Smooth muscle cell (in vitro differentiated cells): ENCODE measurements around the gene TRMT11. TPM values are rescaled to one million over a fixed set of nuclear protein-coding genes. Genes with fewer than 3 reads are reported as not detected.

ENCODE experiments used
- DNase-seq: peaks from one replicate; lab custom pipeline; 2025; ENCODE audit not compliant: unreplicated experiment; lab: John Stamatoyannopoulos, UW
- H2AFZ ChIP-seq: fragments of 200-600 bp; sonication (generic); 2 replicates; pipeline ENCODE4 v1.6.0; 2016; ENCODE audit warnings: antibody characterized with exemption, low read depth, mild to moderate bottlenecking
- H3F3A ChIP-seq: fragments of 200-600 bp; sonication (generic); 2 replicates; pipeline ENCODE4 v1.6.0; 2017; ENCODE audit warnings: antibody characterized with exemption, low read depth
- H3K27ac ChIP-seq: fragments of 200-600 bp; sonication (generic); 2 replicates; pipeline ENCODE4 v1.5.1; 2016; ENCODE audit warnings: low read depth, mild to moderate bottlenecking
- H3K27me3 ChIP-seq: fragments of 200-600 bp; sonication (generic); 2 replicates; pipeline ENCODE4 v1.6.1; 2016; ENCODE audit warnings: low read depth, mild to moderate bottlenecking
- H3K36me3 ChIP-seq: fragments of 200-600 bp; sonication (generic); 2 replicates; pipeline ENCODE4 v1.5.1; 2016; ENCODE audit warnings: low read depth
- H3K4me1 ChIP-seq: fragments of 200-600 bp; sonication (generic); 2 replicates; pipeline ENCODE4 v1.5.1; 2016; ENCODE audit warnings: low read depth
- H3K4me2 ChIP-seq: fragments of 200-600 bp; sonication (generic); 2 replicates; pipeline ENCODE4 v1.6.0; 2016; ENCODE audit warnings: mild to moderate bottlenecking
- H3K4me3 ChIP-seq: fragments of 200-600 bp; sonication (generic); 2 replicates; pipeline ENCODE4 v1.5.1; 2016; ENCODE audit warnings: mild to moderate bottlenecking
- H3K79me2 ChIP-seq: fragments of 200-600 bp; sonication (generic); 2 replicates; pipeline ENCODE4 v1.6.0; 2016; ENCODE audit warnings: low read depth, mild to moderate bottlenecking
- H3K9ac ChIP-seq: fragments of 200-600 bp; sonication (generic); 2 replicates; pipeline ENCODE4 v1.6.0; 2016; ENCODE audit warnings: low read depth
- H3K9me3 ChIP-seq: fragments of 200-600 bp; sonication (generic); replicated peaks from 2 replicates; pipeline ENCODE4 v1.5.1; 2016; ENCODE audit warnings: low read depth
- H4K20me1 ChIP-seq: fragments of 200-600 bp; sonication (generic); 2 replicates; pipeline ENCODE4 v1.6.0; 2016; ENCODE audit warnings: low read depth
- WGBS: methylation state at CpG from one replicate; pipeline ENCODE4 v1.1.7; 2016; ENCODE audit warnings: low lambda C conversion rate; 5-methylcytosine and 5-hydroxymethylcytosine counted together
- polyA plus RNA-seq: library from polyadenylated mRNA; unstranded; fragments of >200 nt; fragmentation: Nextera tagmentation; extraction: Ambion mirVana; gene quantifications from 2 replicates; pipeline ENCODE4 v1.2.1, GENCODE V29; 2016
- total RNA-seq: library from RNA; depleted of rRNA; stranded (reverse); fragments of >200 nt; gene quantifications from 2 replicates; pipeline ENCODE4 v1.2.3, GENCODE V29; 2014
- TF ChIP-seq, protein P1 (sequence below): fragments of 200-600 bp; sonication (generic); IDR thresholded peaks from 2 replicates; pipeline ENCODE4 v1.5.1; 2017; ENCODE audit warnings: borderline replicate concordance, mild to moderate bottlenecking, antibody characterized with exemption; ENCODE audit not compliant: insufficient read depth, poor library complexity, severe bottlenecking

The TRMT11 gene
- total and polyA plus RNA-seq, 2 experiments from 2014 or later, result 12.8 to 21.6 TPM

DNA sequence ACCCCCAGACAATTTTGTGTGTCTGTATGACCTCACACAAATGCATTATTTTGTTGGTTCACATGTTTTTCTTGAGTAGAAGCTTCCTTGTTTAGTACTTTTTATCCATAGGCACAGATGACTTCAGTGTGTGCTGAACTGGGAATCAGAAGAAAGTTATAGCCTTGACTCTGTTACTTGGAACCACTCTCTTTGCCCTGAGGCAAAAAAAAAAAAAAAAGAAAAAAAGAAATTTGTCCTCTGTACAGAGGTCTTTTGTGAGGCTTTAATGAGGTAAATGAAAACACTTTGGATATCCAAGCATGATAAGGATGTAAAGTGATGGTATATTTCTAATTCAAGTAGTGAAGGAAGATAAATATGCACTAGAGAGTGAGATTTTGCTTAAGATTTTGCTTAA, 51.9 kb downstream of the TRMT11 start:
- DNase-seq, result no peak

DNA sequence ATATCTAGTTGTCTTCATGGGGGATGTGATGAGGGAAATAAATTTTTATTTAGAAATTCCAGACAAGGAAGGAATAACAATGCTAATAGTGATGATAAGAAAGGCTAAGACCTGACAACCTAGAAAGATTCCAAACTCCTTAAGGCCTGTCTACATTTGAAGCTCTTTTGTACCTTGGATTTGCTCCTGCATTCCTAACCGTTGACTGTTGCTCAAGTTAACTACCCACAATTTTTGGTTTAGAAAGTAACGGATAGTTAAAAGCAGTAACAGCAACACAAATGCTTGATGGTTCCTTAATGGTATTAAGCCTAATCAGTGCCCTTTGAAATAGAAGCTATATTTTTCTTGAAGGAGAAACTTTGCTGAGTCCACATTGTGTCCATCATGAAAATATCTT, 52.9 kb downstream of the TRMT11 start:
- peaks cover 15% of the 10 kb centered on the region for H3F3A ChIP-seq
- H3K27ac ChIP-seq, result peak overlapping the region; percentile 73
- H4K20me1 ChIP-seq, result no peaks in the 10 kb centered on the region

More for the DNA sequence above, 51.9 kb downstream of the TRMT11 start:
- H3K4me1 ChIP-seq, result peaks cover 37% of the 10 kb centered on the region
- TF ChIP-seq, protein P1, sequence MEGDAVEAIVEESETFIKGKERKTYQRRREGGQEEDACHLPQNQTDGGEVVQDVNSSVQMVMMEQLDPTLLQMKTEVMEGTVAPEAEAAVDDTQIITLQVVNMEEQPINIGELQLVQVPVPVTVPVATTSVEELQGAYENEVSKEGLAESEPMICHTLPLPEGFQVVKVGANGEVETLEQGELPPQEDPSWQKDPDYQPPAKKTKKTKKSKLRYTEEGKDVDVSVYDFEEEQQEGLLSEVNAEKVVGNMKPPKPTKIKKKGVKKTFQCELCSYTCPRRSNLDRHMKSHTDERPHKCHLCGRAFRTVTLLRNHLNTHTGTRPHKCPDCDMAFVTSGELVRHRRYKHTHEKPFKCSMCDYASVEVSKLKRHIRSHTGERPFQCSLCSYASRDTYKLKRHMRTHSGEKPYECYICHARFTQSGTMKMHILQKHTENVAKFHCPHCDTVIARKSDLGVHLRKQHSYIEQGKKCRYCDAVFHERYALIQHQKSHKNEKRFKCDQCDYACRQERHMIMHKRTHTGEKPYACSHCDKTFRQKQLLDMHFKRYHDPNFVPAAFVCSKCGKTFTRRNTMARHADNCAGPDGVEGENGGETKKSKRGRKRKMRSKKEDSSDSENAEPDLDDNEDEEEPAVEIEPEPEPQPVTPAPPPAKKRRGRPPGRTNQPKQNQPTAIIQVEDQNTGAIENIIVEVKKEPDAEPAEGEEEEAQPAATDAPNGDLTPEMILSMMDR, result no peak
- H3K9me3 ChIP-seq, result no peaks in the 10 kb centered on the region
- no peak overlapping the region for H3K9ac ChIP-seq
- no peaks in the 10 kb centered on the region for H4K20me1 ChIP-seq
- no peaks in the 10 kb centered on the region for H3K79me2 ChIP-seq
- H3K4me3 ChIP-seq, result no peak overlapping the region
- no peaks in the 10 kb centered on the region for H3K36me3 ChIP-seq
- H2AFZ ChIP-seq, result no peak overlapping the region
- H3K27ac ChIP-seq, result peak overlapping the region; percentile 73
- no peak overlapping the region for H3K4me2 ChIP-seq
- no peaks in the 10 kb centered on the region for H3K27me3 ChIP-seq
- H3F3A ChIP-seq, result peaks cover 15% of the 10 kb centered on the region

DNA sequence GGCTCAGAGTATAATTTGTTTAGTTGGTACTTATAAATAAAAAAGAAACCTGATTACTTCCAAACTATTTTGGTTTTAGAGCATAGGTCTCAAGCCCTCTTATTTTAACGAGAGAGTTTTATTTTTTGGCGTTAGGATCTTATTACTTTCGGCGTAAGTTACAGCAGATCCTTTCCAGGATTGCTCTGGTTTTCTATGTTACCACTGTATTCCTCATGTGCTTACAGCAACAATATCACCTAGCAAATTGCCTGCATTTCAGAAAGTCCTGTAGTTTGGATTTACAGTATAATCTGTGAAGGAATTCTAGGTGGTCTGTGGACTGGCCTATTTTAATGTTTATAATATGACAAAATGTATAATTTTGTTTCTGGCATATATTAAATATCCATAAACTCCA, 54.1 kb downstream of the TRMT11 start:
- H3K79me2 ChIP-seq, result no peaks in the 10 kb centered on the region
- peaks cover 20% of the 10 kb centered on the region for H3K4me1 ChIP-seq
- no peaks in the 10 kb centered on the region for H4K20me1 ChIP-seq
- H3F3A ChIP-seq, result peaks cover 11% of the 10 kb centered on the region
- TF ChIP-seq, protein P1, result no peak
- H3K9me3 ChIP-seq, result no peaks in the 10 kb centered on the region
- H2AFZ ChIP-seq, result no peak overlapping the region
- WGBS, result 87% methylated on average over 4 of the region's 4 CpGs
- no peak overlapping the region for H3K4me3 ChIP-seq
- no peaks in the 10 kb centered on the region for H3K36me3 ChIP-seq
- DNase-seq, result no peak
- H3K9ac ChIP-seq, result no peak overlapping the region
- H3K4me2 ChIP-seq, result peak overlapping the region; percentile 54
- H3K27ac ChIP-seq, result peak overlapping the region; percentile 73
- no peaks in the 10 kb centered on the region for H3K27me3 ChIP-seq

More for the DNA sequence above, 52.9 kb downstream of the TRMT11 start:
- Histone ChIP-seq H3K4me3 (no peak overlapping the region), H3K79me2 (no peaks in the 10 kb centered on the region), H2AFZ (no peak overlapping the region), H3K36me3 (no peaks in the 10 kb centered on the region), H3K27me3 (no peaks in the 10 kb centered on the region), H3K9me3 (no peaks in the 10 kb centered on the region), H3K4me2 (peak overlapping the region; percentile 54), H3K9ac (no peak overlapping the region), H3K4me1 (peaks cover 31% of the 10 kb centered on the region)
- DNase-seq, result no peak
- TF ChIP-seq, protein P1, result no peak
- 6% methylated on average over 2 of the region's 2 CpGs for WGBS

DNA sequence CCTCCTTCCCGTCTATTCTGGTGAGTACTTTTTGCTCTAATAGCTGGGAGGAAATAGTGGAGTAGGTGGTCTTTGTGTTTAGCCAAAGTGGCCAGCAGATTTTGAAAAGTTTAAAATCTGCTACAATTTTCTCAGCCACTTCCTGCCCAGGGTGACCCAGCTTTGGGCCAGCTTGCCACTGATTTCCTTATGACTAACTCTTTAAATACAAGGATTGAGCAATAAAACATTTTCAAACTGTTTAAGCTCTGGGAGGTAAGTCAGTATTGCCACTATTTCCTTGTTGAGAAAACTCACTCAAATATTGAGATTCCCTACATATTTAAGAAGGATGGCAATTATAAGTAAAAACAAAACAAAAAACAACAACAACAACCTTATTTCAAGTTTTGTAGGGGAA, 54.5 kb downstream of the TRMT11 start:
- peak overlapping the region; percentile 73 for H3K27ac ChIP-seq

More for the DNA sequence above, 54.5 kb downstream of the TRMT11 start:
- Histone ChIP-seq H3K9ac (no peak overlapping the region), H3F3A (peaks cover 10% of the 10 kb centered on the region), H3K4me2 (peak overlapping the region; percentile 54), H3K9me3 (no peaks in the 10 kb centered on the region), H3K36me3 (no peaks in the 10 kb centered on the region), H3K27me3 (no peaks in the 10 kb centered on the region), H3K4me1 (peaks cover 16% of the 10 kb centered on the region), H4K20me1 (no peaks in the 10 kb centered on the region), H3K4me3 (no peak overlapping the region), H2AFZ (no peak overlapping the region), H3K79me2 (no peaks in the 10 kb centered on the region)
- TF ChIP-seq, protein P1, result no peak
- WGBS, result 48% methylated on average over 1 of the region's 1 CpG
- DNase-seq, result no peak
